ENCODE data around the gene NFILZ.

Gene NFILZ

GRCh38 chr19:8601796-8602195, 28.6 kb upstream of the NFILZ start:
- no peak for TF ChIP-seq CTCF (IDR thresholded peaks at IDR 0.05; ENCODE audit: low read depth, low read length)
- TF ChIP-seq EZH2phosphoT487 (IDR thresholded peaks at IDR 0.05; ENCODE audit: low read depth) = no peak
- H3K4me2 ChIP-seq (ENCODE audit: low read length) = no peak overlapping the region
- H3K36me3 ChIP-seq (replicated peaks; ENCODE audit: low read depth, low read length) = no peaks in the 10 kb centered on the region
- H4K20me1 ChIP-seq (ENCODE audit: insufficient read depth, low read length) = no peaks in the 10 kb centered on the region
- no peaks in the 10 kb centered on the region for H3K79me2 ChIP-seq (ENCODE audit: low read length)
- H3K27me3 ChIP-seq (ENCODE audit: low read depth, low read length) = no peaks in the 10 kb centered on the region
- no peak overlapping the region for H2AFZ ChIP-seq (ENCODE audit: low read depth, low read length)
- no peak overlapping the region for H3K27ac ChIP-seq (ENCODE audit: low read length)
- no peaks in the 10 kb centered on the region; the same call in 1 of the 2 replicates for H3K9me3 ChIP-seq (ENCODE audit: insufficient read depth, low read length)
- H3K4me3 ChIP-seq (ENCODE audit: low read length) = no peak overlapping the region
- H3K9ac ChIP-seq (ENCODE audit: low read length) = no peak overlapping the region
- H3K4me1 ChIP-seq (ENCODE audit: low read length) = peaks cover 7% of the 10 kb centered on the region; the same call in 1 of the 2 replicates

- H2AFZ ChIP-seq (ENCODE audit: low read depth, low read length) = no peak overlapping the region
- no peaks in the 10 kb centered on the region for H3K27me3 ChIP-seq (ENCODE audit: low read depth, low read length)
- no peaks in the 10 kb centered on the region for H3K79me2 ChIP-seq (ENCODE audit: low read length)
- no peaks in the 10 kb centered on the region for H4K20me1 ChIP-seq (ENCODE audit: insufficient read depth, low read length)
- H3K27ac ChIP-seq (ENCODE audit: low read length) = no peak overlapping the region
- H3K4me2 ChIP-seq (ENCODE audit: low read length) = no peak overlapping the region
- H3K9ac ChIP-seq (ENCODE audit: low read length) = no peak overlapping the region
- TF ChIP-seq EZH2phosphoT487 (IDR thresholded peaks at IDR 0.05; ENCODE audit: low read depth) (no peak), CTCF (IDR thresholded peaks at IDR 0.05; ENCODE audit: low read depth, low read length) (no peak)
- no peaks in the 10 kb centered on the region for H3K36me3 ChIP-seq (replicated peaks; ENCODE audit: low read depth, low read length)
- H3K4me1 ChIP-seq (ENCODE audit: low read length) = no peaks in the 10 kb centered on the region
- no peaks in the 10 kb centered on the region; the same call in 1 of the 2 replicates for H3K9me3 ChIP-seq (ENCODE audit: insufficient read depth, low read length)
- no peak overlapping the region for H3K4me3 ChIP-seq (ENCODE audit: low read length)
Measured at GRCh38 chr19:8605514-8605913, 24.9 kb upstream of the NFILZ start.

- Histone ChIP-seq H3K4me1 (ENCODE audit: low read length) (no peaks in the 10 kb centered on the region), H4K20me1 (ENCODE audit: insufficient read depth, low read length) (no peaks in the 10 kb centered on the region), H3K27me3 (ENCODE audit: low read depth, low read length) (no peaks in the 10 kb centered on the region), H3K4me3 (ENCODE audit: low read length) (no peak overlapping the region), H3K27ac (ENCODE audit: low read length) (no peak overlapping the region), H3K9ac (ENCODE audit: low read length) (no peak overlapping the region), H3K79me2 (ENCODE audit: low read length) (no peaks in the 10 kb centered on the region), H3K4me2 (ENCODE audit: low read length) (no peak overlapping the region), H2AFZ (ENCODE audit: low read depth, low read length) (no peak overlapping the region), H3K9me3 (ENCODE audit: insufficient read depth, low read length) (no peaks in the 10 kb centered on the region; the same call in 1 of the 2 replicates), H3K36me3 (replicated peaks; ENCODE audit: low read depth, low read length) (no peaks in the 10 kb centered on the region)
- no peak for TF ChIP-seq EZH2phosphoT487 (IDR thresholded peaks at IDR 0.05; ENCODE audit: low read depth)
- TF ChIP-seq CTCF (IDR thresholded peaks at IDR 0.05; ENCODE audit: low read depth, low read length) = no peak
Measured at GRCh38 chr19:8607386-8607785, 23.0 kb upstream of the NFILZ start.

- H2AFZ ChIP-seq (ENCODE audit: low read depth, low read length) = no peak overlapping the region
- H3K79me2 ChIP-seq (ENCODE audit: low read length) = no peaks in the 10 kb centered on the region
- H4K20me1 ChIP-seq (ENCODE audit: insufficient read depth, low read length) = no peaks in the 10 kb centered on the region
- H3K9me3 ChIP-seq (ENCODE audit: insufficient read depth, low read length) = no peaks in the 10 kb centered on the region; the same call in 1 of the 2 replicates
- H3K4me1 ChIP-seq (ENCODE audit: low read length) = no peaks in the 10 kb centered on the region
- H3K36me3 ChIP-seq (replicated peaks; ENCODE audit: low read depth, low read length) = no peaks in the 10 kb centered on the region
- H3K4me3 ChIP-seq (ENCODE audit: low read length) = no peak overlapping the region
- H3K4me2 ChIP-seq (ENCODE audit: low read length) = no peak overlapping the region
- TF ChIP-seq CTCF (IDR thresholded peaks at IDR 0.05; ENCODE audit: low read depth, low read length) (no peak), EZH2phosphoT487 (IDR thresholded peaks at IDR 0.05; ENCODE audit: low read depth) (no peak)
- H3K27ac ChIP-seq (ENCODE audit: low read length) = no peak overlapping the region
- H3K27me3 ChIP-seq (ENCODE audit: low read depth, low read length) = no peaks in the 10 kb centered on the region
- no peak overlapping the region for H3K9ac ChIP-seq (ENCODE audit: low read length)
Measured at GRCh38 chr19:8608941-8609278, 21.5 kb upstream of the NFILZ start.
